Endothelial cell of umbilical vein (primary cell): Measurements from ENCODE around the gene MAPK8IP3.

Experiments used
- CTCF ChIP-seq, 2 donors: IDR thresholded peaks; 1 replicate in 1 of 2; 2 replicates in 1 of 2; pipeline ENCODE4 v1.5.1; 2011; ENCODE audit warnings: low read length in 2 of 2, mild to moderate bottlenecking in 2 of 2, moderate library complexity in 2 of 2, control low read depth in 1 of 2, inconsistent platforms in 1 of 2, low read depth in 1 of 2; ENCODE audit not compliant: insufficient read depth in 1 of 2; ENCODE audit errors: extremely low read depth in 1 of 2
- EZH2 ChIP-seq: IDR thresholded peaks from 2 replicates; pipeline ENCODE4 v1.6.1; 2012; ENCODE audit warnings: borderline replicate concordance, low read depth, mild to moderate bottlenecking, moderate library complexity, low read length, inconsistent platforms; ENCODE audit not compliant: severe bottlenecking
- JUN ChIP-seq: IDR thresholded peaks from 2 replicates; pipeline ENCODE4 v1.6.1; 2011; ENCODE audit warnings: borderline replicate concordance, low read depth; ENCODE audit not compliant: insufficient read length, insufficient read depth
- MAX ChIP-seq: IDR thresholded peaks from 2 replicates; pipeline ENCODE4 v1.6.1; 2011; ENCODE audit not compliant: insufficient read depth, insufficient read length
- MYC ChIP-seq: IDR thresholded peaks from one replicate; pipeline ENCODE4 v1.6.1; 2011; ENCODE audit warnings: mild to moderate bottlenecking, low read depth, low read length
- POLR2A ChIP-seq: IDR thresholded peaks from 2 replicates; pipeline ENCODE4 v1.6.1; 2012; ENCODE audit warnings: low read depth, mild to moderate bottlenecking, control low read depth, low read length
- POLR2AphosphoS5 ChIP-seq: IDR thresholded peaks from 2 replicates; pipeline ENCODE4 v1.6.1; 2012; ENCODE audit warnings: low read depth, mild to moderate bottlenecking, control low read depth, low read length, moderate library complexity; ENCODE audit not compliant: insufficient read depth

- no peak for TF ChIP-seq MAX
- TF ChIP-seq POLR2A, result no peak
- TF ChIP-seq CTCF (IDR thresholded peaks at IDR 0.05; ENCODE audit: extremely low read depth in 1 of 2, insufficient read depth in 1 of 2, low read depth in 1 of 2, low read length in 2 of 2), result no peak
- no peak for TF ChIP-seq EZH2
- TF ChIP-seq POLR2AphosphoS5, result no peak
- no peak for TF ChIP-seq MYC
- no peak for TF ChIP-seq JUN
These were observed 85.4 kb downstream of the MAPK8IP3 start for GRCh38 chr16:1791256-1791942.
